ENCODE data around the gene METTL22.

Gene METTL22

GRCh38 chr16:8694795-8695728 is 73.6 kb downstream of the METTL22 start:
- Mint-ChIP-seq H3K27ac (no peak overlapping the region), H3K27me3 (no peaks in the 10 kb centered on the region), H3K36me3 (peaks cover 16% of the 10 kb centered on the region), H3K4me1 (no peaks in the 10 kb centered on the region), H3K9me3 (no peaks in the 10 kb centered on the region), H3K4me3 (no peak overlapping the region)
- no peak for DNase-seq (ENCODE audit: low spot score in 2 of 2)
- no peak for ATAC-seq (ENCODE audit: low read depth)

- peaks cover 2% of the 10 kb centered on the region for H3K4me1 Mint-ChIP-seq
- ATAC-seq (ENCODE audit: low read depth) (no peak), DNase-seq (ENCODE audit: low spot score in 2 of 2) (no peak)
- H3K27ac Mint-ChIP-seq = no peak overlapping the region
- H3K27me3 Mint-ChIP-seq = no peaks in the 10 kb centered on the region
- H3K36me3 Mint-ChIP-seq = peaks cover 14% of the 10 kb centered on the region
- no peaks in the 10 kb centered on the region for H3K9me3 Mint-ChIP-seq
- no peak overlapping the region for H3K4me3 Mint-ChIP-seq
Measured at GRCh38 chr16:8696880-8697279, 75.4 kb downstream of the METTL22 start.

DNA sequence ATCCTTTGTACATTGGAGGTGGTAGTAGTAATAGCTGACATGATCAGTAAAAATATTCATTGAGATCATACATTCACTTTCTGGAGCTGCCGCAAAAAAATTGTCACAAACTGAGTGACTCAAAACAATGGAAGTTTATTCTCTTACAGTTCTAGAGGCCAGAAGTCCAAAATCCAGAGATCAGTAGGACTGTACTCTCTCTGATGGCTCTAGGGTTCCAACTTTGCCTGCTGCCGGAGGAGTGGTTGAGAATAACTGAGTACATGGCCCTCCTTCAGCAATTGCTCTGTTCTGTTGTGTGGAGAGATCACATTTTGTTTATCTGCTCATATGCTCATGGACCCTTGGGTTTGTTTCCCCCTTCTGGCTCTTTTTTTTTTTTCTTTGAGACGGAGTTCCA is 76.5 kb downstream of the METTL22 start:
- Mint-ChIP-seq H3K36me3 (peaks cover 20% of the 10 kb centered on the region), H3K4me1 (peaks cover 2% of the 10 kb centered on the region), H3K9me3 (no peaks in the 10 kb centered on the region), H3K27ac (no peak overlapping the region), H3K4me3 (no peak overlapping the region), H3K27me3 (no peaks in the 10 kb centered on the region)
- no peak for ATAC-seq (ENCODE audit: low read depth)
- no peak for DNase-seq (ENCODE audit: low spot score in 2 of 2)
